GM12878 (cell line): ENCODE data around the gene SLC25A26. TPM values are rescaled to one million over a fixed set of nuclear protein-coding genes. Genes with fewer than 3 reads are reported as not detected.

Experiments used
- ATAC-seq: fragments of 200-7000 bp; cut with Tn5 transposase; 3 replicates; pipeline ENCODE4 v1.9.1; 2020; ENCODE audit warnings: mild to moderate bottlenecking, moderate library complexity
- BruUV-seq: library from RNA; stranded (reverse); fragments of 400-500 nt; replicated peaks from 2 replicates; lab custom pipeline; 2021; lab: Mats Ljungman, UMichigan
- CTCF ChIA-PET: fragments of 300-600 bp; sonication (Branson Sonifier 250); formaldehyde crosslinking; extraction: SDS; loops from one replicate; lab custom pipeline; 2021; ENCODE audit warnings: inconsistent platforms; lab: Yijun Ruan, JAX
- POLR2A ChIA-PET: fragments of 350-600 bp; formaldehyde crosslinking; extraction: SDS; loops from one replicate; lab custom pipeline; 2021; ENCODE audit warnings: inconsistent platforms; lab: Charles Lee
- RAD21 ChIA-PET: fragments of 300-600 bp; sonication (Branson Sonifier 250); formaldehyde crosslinking; loops from one replicate; lab custom pipeline; 2023; ENCODE audit warnings: antibody characterized with exemption; ENCODE audit not compliant: unreplicated experiment; lab: Charles Lee
- SMC1A ChIA-PET: fragments of 300-600 bp; sonication (Branson Sonifier 250); formaldehyde crosslinking; loops from one replicate; lab custom pipeline; 2023; ENCODE audit not compliant: unreplicated experiment, uncharacterized antibody; lab: Charles Lee
- DNase-seq: peaks from one replicate; pipeline ENCODE4 v3.0.0-alpha.2; 2011; ENCODE audit warnings: low read depth, low spot score
- FAIRE-seq: peaks from 3 replicates; lab custom pipeline; 2011; peaks lifted over from hg19 to GRCh38; lab: Jason Lieb, UNC
- H2AFZ ChIP-seq: 2 replicates; pipeline ENCODE4 v1.6.0; 2011; ENCODE audit warnings: low read depth, low read length, control low read depth; ENCODE audit not compliant: control insufficient read depth
- H3K27ac ChIP-seq: 2 replicates; pipeline ENCODE4 v1.5.1; 2011; ENCODE audit warnings: control low read depth; ENCODE audit not compliant: control insufficient read depth, insufficient read depth
- H3K27me3 ChIP-seq, 2 experiments: replicated peaks in 1 of 2; 2 replicates each; pipeline versions ENCODE4 v1.6.0 to v1.6.1; 2011; ENCODE audit warnings: low read length in 1 of 2; ENCODE audit not compliant: control insufficient read depth in 2 of 2, insufficient read depth in 2 of 2
- H3K36me3 ChIP-seq, 2 experiments: 2 replicates each; pipeline ENCODE4 v1.5.1; 2011; ENCODE audit warnings: low read length in 1 of 2; ENCODE audit not compliant: control insufficient read depth in 2 of 2, insufficient read depth in 2 of 2
- H3K4me1 ChIP-seq: 2 replicates; pipeline ENCODE4 v1.6.1; 2011; ENCODE audit warnings: mild to moderate bottlenecking, low read length, moderate library complexity, mixed read lengths; ENCODE audit not compliant: control insufficient read depth, insufficient read depth
- H3K4me2 ChIP-seq: 2 replicates; pipeline ENCODE4 v1.6.0; 2011; ENCODE audit warnings: control low read depth; ENCODE audit not compliant: control insufficient read depth, insufficient read depth
- H3K4me3 ChIP-seq: fragments of 200-600 bp; sonication (generic); 2 replicates; pipeline ENCODE4 v1.5.1; 2016
- H3K79me2 ChIP-seq: 2 replicates; pipeline ENCODE4 v1.6.0; 2011; ENCODE audit warnings: low read length; ENCODE audit not compliant: control insufficient read depth, insufficient read depth
- H3K9ac ChIP-seq: 2 replicates; pipeline ENCODE4 v1.8.0; 2011; ENCODE audit warnings: low read length, control low read depth, mixed read lengths; ENCODE audit not compliant: control insufficient read depth, insufficient read depth
- H3K9me3 ChIP-seq: replicated peaks from 3 replicates; pipeline ENCODE4 v1.5.1; 2011; ENCODE audit warnings: mild to moderate bottlenecking, low read length; ENCODE audit not compliant: control insufficient read depth, insufficient read depth
- H4K20me1 ChIP-seq: 2 replicates; pipeline ENCODE4 v1.6.0; 2011; ENCODE audit not compliant: control insufficient read depth, insufficient read depth
- BMI1 ChIP-seq: fragments of 450-650 bp; IDR thresholded peaks from 2 replicates; pipeline ENCODE4 v1.6.1; 2016; ENCODE audit warnings: mild to moderate bottlenecking, moderate library complexity, borderline replicate concordance
- E2F4 ChIP-seq: IDR thresholded peaks from 2 replicates; pipeline ENCODE4 v1.6.1; 2012; ENCODE audit warnings: low read depth, low read length, improper control_type of control experiment
- ESRRA ChIP-seq: IDR thresholded peaks from 2 replicates; pipeline ENCODE4 v1.6.1; 2012; ENCODE audit warnings: mild to moderate bottlenecking, low read length, improper control_type of control experiment
- MLLT1 ChIP-seq: fragments of 450-650 bp; IDR thresholded peaks from 2 replicates; pipeline ENCODE4 v1.6.1; 2016; ENCODE audit warnings: mild to moderate bottlenecking
- NFIC ChIP-seq: IDR thresholded peaks from 2 replicates; pipeline ENCODE4 v1.6.1; 2012; ENCODE audit warnings: low read depth, mild to moderate bottlenecking, inconsistent platforms, low read length, moderate library complexity
- PKNOX1 ChIP-seq: fragments of 450-650 bp; IDR thresholded peaks from 2 replicates; pipeline ENCODE4 v1.6.1; 2016; ENCODE audit warnings: mild to moderate bottlenecking
- SREBF1 ChIP-seq: IDR thresholded peaks from 2 replicates; pipeline ENCODE4 v1.6.1; 2012; ENCODE audit warnings: mild to moderate bottlenecking, low read length
- SUPT20H ChIP-seq: IDR thresholded peaks from 2 replicates; pipeline ENCODE4 v1.6.1; 2011; ENCODE audit warnings: low read depth, mild to moderate bottlenecking, low read length, moderate library complexity, borderline replicate concordance; ENCODE audit not compliant: control insufficient read depth
- TCF12 ChIP-seq: IDR thresholded peaks from 2 replicates; pipeline ENCODE4 v1.6.1; 2011; ENCODE audit warnings: low read depth, mild to moderate bottlenecking, low read length
- ZBTB4 ChIP-seq: fragments of 450-650 bp; formaldehyde crosslinking; IDR thresholded peaks from 2 replicates; pipeline ENCODE4 v1.4.0; 2022; ENCODE audit warnings: mild to moderate bottlenecking, moderate library complexity
- WGBS: methylation state at CpG from one replicate; pipeline ENCODE4 v1.1.6; 2016; ENCODE audit warnings: low lambda C conversion rate; ENCODE audit not compliant: insufficient replicate concordance, insufficient coverage; ENCODE audit errors: missing lambda C conversion rate; 5-methylcytosine and 5-hydroxymethylcytosine counted together
- in situ Hi-C: fragments of 300-500 bp; cut with MboI; formaldehyde crosslinking; loops from 9 replicates; pipeline ENCODE4 v1.14.3; 2018; ENCODE audit warnings: mixed read lengths
- intact Hi-C: fragments of 100-400 bp; cut with micrococcal nuclease; formaldehyde crosslinking; loops from one replicate; pipeline ENCODE4 v1.14.2; 2022; ENCODE audit not compliant: unreplicated experiment
- polyA plus RNA-seq, 11 experiments: library from polyadenylated mRNA; depleted of rRNA in 4 of 11; unstranded in 6 of 11; stranded (reverse) in 5 of 11; fragments of >200 nt; fragmentation: Nextera tagmentation in 4 of 11; fragmentation: Illumina TruSeq in 1 of 11; extraction: Ambion mirVana in 4 of 11; extraction: Trizol in 1 of 11; gene quantifications; 1 replicate in 1 of 11; 2 replicates in 10 of 11; pipeline versions ENCODE4 v1.2.1 to v1.2.3, GENCODE V29; 2011 to 2016; ENCODE audit warnings: inconsistent platforms in 2 of 11, missing spikeins in 2 of 11, low read depth in 1 of 11
- total RNA-seq, 4 experiments: library from RNA; depleted of rRNA in 3 of 4; stranded (reverse); fragments of >200 nt in 3 of 4; fragmentation: Illumina TruSeq in 1 of 4; extraction: Trizol in 1 of 4; gene quantifications; 2 replicates each; pipeline versions ENCODE4 v1.2.1 to v1.2.3, GENCODE V29; 2013 to 2021
- TF ChIP-seq, protein P1 (sequence below): IDR thresholded peaks from 2 replicates; pipeline ENCODE4 v1.6.1; 2011; ENCODE audit warnings: borderline replicate concordance, low read depth, mild to moderate bottlenecking, moderate library complexity, mixed read lengths, low read length; ENCODE audit not compliant: insufficient read depth; ENCODE audit errors: extremely low read length

The SLC25A26 gene
- total and polyA plus RNA-seq, 10 of the 15 experiments (the other 5 are each of a cell fraction or from before 2014, with no cell fraction given) = 14.6 to 49.7 (median 24.9) TPM

- TF ChIP-seq MLLT1 = no peak
- TF ChIP-seq ESRRA = no peak
- TF ChIP-seq, all 136 proteins: peak for 0
Measured at GRCh38 chr3:66385066-66385465, 164.3 kb downstream of the SLC25A26 start (continued).

- DNase-seq (peak; percentile 90), ATAC-seq (peak; percentile 90), FAIRE-seq (peak; percentile 98)
- no peaks in the 10 kb centered on the region for H3K27me3 ChIP-seq
- H3K9ac ChIP-seq = peak overlapping the region; percentile 32
- H4K20me1 ChIP-seq = no peaks in the 10 kb centered on the region
- intact Hi-C loops (loop anchor here (1.0 to 2.0 kb wide), 4 partner anchors 83 to 115 kb away; partner anchors contain the start of gene LRIG1), in situ Hi-C loops (no loop called here)
- no peaks in the 10 kb centered on the region for H3K79me2 ChIP-seq
- RAD21 ChIA-PET = interaction anchor here (0.6 to 1.3 kb wide), 6 partner anchors 22 to 290 kb away, joined by 3 to 6 read pairs (median 3); no protein-coding TSS in a partner anchor
- no peak overlapping the region; the same call in 1 of the 2 replicates for H2AFZ ChIP-seq
- H3K27ac ChIP-seq = peak overlapping the region; percentile 84
- SMC1A ChIA-PET = interaction anchor here (0.6 to 2.3 kb wide), 14 partner anchors 8 to 223 kb away, joined by 3 to 9 read pairs (median 4); no protein-coding TSS in a partner anchor
- no peak overlapping the region for H3K4me3 ChIP-seq
- POLR2A ChIA-PET = interaction anchor here (1.2 to 1.3 kb wide), 3 partner anchors 8 to 83 kb away, joined by 3 to 4 read pairs (median 3); no protein-coding TSS in a partner anchor
- WGBS = 39% methylated on average over 12 of the region's 12 CpGs
- H3K9me3 ChIP-seq = peaks cover 7% of the 10 kb centered on the region; the same call in 2 of the 3 replicates
- H3K36me3 ChIP-seq = peaks cover 0 to 13% of the 10 kb centered on the region in 2 experiments; a peak in 2 of 4 replicates
- H3K4me2 ChIP-seq = peak overlapping the region; percentile 75
- BruUV-seq = no TSS peak
- peaks cover 33% of the 10 kb centered on the region for H3K4me1 ChIP-seq
- CTCF ChIA-PET = interaction anchor here (0.7 to 2.7 kb wide), 7 partner anchors 8 to 111 kb away, joined by 3 to 12 read pairs (median 4); no protein-coding TSS in a partner anchor
- no peak for TF ChIP-seq SREBF1
- no peak for TF ChIP-seq SUPT20H
- peak; percentile 87 for TF ChIP-seq TCF12
- TF ChIP-seq E2F4 = no peak
- peak; percentile 49 for TF ChIP-seq NFIC
- TF ChIP-seq BMI1 = no peak
- 0 out of 2 replicates have a peak, but pooled peaks have one; percentile 3 for TF ChIP-seq PKNOX1
- TF ChIP-seq, protein P1, sequence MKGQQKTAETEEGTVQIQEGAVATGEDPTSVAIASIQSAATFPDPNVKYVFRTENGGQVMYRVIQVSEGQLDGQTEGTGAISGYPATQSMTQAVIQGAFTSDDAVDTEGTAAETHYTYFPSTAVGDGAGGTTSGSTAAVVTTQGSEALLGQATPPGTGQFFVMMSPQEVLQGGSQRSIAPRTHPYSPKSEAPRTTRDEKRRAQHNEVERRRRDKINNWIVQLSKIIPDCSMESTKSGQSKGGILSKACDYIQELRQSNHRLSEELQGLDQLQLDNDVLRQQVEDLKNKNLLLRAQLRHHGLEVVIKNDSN = no peak
- TF ChIP-seq ZBTB4 = no peak
Measured at GRCh38 chr3:66386011-66386924, 165.5 kb downstream of the SLC25A26 start.
